Right renal pelvis (tissue), 4 donors: Measurements from ENCODE around the gene TRIM41. TPM values are rescaled to one million over a fixed set of nuclear protein-coding genes. Genes with fewer than 3 reads are reported as not detected.

Experiments
- DNase-seq, 4 donors: peaks; one replicate each; pipeline ENCODE4 v3.0.0-alpha.2; 2013; ENCODE audit warnings: low read depth in 4 of 4, low spot score in 3 of 4, missing footprints in 1 of 4
- polyA plus RNA-seq, 4 donors: library from polyadenylated mRNA; unstranded; fragments of 120-200 nt; gene quantifications; one replicate each; pipeline ENCODE4 v1.2.1, GENCODE V29; 2013; ENCODE audit not compliant: insufficient read length in 4 of 4

The TRIM41 gene
- polyA plus RNA-seq, 4 donors = 32.1 to 36.3 (median 32.9) TPM

GRCh38 chr5:181229996-181230395 lies 6.9 kb downstream of the TRIM41 start:
- DNase-seq = no peak

DNA sequence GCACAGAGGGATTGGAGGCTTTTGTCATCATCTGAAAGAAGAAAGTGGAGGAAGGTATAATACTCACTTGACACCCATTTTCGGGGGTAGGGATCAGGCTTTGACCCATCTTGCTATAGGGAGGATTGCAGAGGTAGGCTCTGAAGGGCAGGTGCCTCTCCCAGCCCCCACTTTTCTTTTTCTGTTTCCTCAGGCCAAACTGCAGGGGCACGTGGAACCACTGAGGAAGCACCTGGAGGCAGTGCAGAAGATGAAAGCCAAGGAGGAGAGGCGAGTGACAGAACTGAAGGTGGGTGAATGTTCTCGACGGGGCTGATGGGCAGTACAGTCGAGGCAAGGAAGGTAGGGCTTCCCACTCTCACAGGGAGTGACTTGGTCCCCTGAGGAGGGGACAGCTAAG lies 7.5 kb downstream of the TRIM41 start:
- no peak for DNase-seq

DNA sequence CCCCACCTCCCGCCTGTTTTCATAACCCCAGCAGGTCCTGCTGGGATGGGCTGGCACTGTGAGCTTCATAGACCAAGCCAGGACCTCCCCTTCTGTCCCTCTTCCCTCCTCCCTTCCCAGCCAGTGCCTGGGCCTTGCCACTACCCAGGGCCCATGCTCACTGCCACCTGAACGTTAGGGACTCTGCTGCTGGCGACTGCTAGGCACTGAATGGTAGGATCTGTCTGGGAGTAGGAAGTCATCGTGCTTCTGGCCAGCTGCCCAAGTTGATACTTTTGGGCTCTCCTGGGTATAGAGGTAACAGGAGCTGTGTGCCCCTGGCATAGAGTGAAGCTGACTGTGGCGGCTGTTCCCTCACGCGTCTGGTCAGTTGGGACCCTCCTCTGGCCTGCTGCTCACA lies 8.4 kb downstream of the TRIM41 start:
- DNase-seq = no peak

DNA sequence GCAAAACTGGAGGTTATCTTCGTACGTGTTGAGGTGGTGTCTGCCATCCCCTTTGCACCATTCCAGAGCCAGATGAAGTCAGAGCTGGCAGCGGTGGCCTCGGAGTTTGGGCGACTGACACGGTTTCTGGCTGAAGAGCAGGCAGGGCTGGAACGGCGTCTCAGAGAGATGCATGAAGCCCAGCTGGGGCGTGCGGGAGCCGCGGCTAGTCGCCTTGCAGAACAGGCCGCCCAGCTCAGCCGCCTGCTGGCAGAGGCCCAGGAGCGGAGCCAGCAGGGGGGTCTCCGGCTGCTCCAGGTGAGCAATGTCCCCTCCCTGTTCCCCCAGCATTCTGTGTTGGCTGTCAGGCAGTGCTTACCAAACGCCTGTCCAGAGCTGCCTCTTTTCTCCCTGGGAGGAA lies 9.5 kb downstream of the TRIM41 start:
- no peak for DNase-seq

- DNase-seq = no peak
Observed at GRCh38 chr5:181233088-181233800, 10.2 kb downstream of the TRIM41 start.

DNA sequence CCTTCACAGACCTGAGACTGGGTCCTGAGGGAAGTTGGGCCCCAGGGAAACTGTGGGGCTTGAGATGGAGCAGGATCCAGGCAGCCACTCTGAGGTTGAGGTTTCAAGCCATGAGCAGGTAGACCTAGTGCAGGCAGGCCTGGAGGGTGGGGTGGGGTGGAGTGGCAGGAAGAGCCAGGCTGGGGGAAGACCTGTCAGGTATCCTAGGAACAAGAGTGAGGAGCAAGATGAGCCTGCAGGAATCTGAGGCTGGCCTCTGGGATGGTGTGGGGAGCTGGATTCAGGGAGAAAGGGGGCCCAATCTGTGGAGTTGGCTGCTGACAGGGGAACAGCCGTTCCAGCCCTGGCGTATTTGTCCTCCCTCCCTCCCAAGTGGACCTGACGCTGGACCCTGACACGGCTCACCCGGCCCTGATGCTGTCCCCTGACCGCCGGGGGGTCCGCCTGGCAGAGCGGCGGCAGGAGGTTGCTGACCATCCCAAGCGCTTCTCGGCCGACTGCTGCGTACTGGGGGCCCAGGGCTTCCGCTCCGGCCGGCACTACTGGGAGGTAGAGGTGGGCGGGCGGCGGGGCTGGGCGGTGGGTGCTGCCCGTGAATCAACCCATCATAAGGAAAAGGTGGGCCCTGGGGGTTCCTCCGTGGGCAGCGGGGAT lies 10.8 kb downstream of the TRIM41 start:
- DNase-seq = no peak

- no peak for DNase-seq
Observed at GRCh38 chr5:181234455-181235306, 11.6 kb downstream of the TRIM41 start.

DNA sequence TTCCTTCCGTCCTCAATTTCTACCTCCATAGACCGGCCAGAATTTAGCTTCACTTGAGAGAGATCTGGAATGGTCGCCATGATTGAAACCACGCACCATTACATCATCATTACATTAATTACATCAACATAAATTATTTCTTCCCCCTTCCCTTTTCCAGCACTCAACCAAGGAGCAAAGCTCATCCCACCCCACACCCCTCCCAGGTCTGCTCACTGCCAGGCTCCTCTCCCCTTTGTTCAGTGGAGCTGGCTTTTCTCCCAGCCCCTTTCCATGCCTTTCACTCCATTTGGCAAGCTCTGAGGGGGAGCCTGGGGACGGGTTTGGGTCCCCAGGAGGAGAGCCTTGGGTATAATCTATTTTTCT lies 12.2 kb downstream of the TRIM41 start:
- no peak for DNase-seq

DNA sequence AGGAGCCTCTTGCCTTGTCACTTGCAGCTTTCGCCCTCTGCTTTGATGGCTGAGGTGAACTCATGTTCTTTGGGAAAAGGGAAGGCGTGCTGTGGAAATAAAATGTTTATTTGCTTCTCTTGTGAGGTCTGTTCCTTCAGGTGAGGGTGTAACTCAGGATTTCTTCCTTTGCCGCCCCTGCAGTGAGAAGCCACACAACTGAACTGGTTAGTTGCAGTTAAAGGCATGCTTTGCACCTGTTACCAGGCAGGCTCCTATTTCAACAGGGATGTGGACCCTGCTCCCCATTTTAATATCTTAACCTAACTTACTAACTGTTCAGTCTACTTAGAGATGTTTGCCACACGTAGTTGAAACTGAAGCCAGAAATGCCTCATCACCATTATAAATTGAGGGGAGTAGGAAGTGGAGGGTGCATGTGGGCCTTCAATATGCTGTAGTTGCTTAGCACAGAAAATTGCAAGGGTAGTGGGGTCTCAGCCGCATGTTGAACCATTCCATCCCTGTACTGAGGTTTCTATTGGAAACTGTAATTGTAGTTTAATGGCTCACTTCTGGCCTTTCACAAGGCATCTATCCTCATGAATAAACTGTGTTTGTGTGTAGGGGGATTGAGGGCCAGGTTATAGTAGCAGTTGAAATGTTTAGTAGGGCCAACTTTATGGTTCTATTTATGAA lies 12.7 kb downstream of the TRIM41 start:
- no peak for DNase-seq

DNA sequence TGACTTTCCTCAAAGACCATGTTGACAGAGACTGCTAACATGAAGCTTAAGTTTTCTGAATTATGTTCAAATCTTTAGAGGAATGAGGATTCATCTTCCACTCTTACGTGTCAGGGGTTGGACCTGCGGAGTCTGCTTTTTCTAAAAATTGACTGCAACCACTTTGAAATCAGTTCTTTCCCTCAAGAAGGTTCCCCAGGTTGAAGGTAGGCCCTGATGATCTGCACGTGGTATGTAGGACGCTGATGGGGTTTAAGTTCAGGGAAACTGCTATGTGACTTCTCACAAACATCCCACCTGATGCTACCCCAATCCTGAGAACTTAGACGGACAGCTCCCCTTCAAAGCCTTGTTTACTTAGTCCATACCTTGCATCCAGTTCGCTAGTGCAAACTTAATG lies 13.4 kb downstream of the TRIM41 start:
- DNase-seq = no peak

GRCh38 chr5:181236954-181237641 lies 14.0 kb downstream of the TRIM41 start:
- no peak for DNase-seq

GRCh38 chr5:181237729-181238385 lies 14.8 kb downstream of the TRIM41 start:
- no peak for DNase-seq

- DNase-seq = no peak
Observed at GRCh38 chr5:181239062-181239663, 16.1 kb downstream of the TRIM41 start.

DNA sequence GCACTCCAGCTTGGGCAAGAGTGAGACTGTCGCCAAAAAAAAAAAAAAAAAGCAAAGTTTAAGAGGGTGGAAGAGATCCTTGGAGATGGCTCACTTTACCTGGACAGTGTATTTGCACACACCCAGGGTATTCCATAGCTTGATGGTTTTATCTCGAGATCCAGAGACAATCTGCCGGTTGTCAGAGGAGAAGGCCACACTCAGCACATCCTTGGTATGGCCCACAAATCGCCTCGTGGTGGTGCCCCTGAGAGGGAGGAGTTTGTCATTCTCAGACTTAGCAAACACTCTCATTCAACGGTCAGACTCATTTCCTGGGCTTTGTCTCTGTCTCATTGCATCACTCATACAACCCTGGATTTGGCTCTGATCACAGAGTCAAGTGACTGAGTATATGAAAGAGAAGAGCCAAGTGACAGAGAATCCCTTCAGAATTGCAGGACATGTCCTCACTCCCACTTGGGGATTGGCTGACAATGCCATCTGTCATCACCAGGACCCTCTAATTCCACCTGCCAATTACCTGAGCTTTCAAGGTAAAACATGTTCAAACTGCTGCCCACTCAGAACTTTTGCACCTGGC lies 18.4 kb downstream of the TRIM41 start:
- DNase-seq = no peak

DNA sequence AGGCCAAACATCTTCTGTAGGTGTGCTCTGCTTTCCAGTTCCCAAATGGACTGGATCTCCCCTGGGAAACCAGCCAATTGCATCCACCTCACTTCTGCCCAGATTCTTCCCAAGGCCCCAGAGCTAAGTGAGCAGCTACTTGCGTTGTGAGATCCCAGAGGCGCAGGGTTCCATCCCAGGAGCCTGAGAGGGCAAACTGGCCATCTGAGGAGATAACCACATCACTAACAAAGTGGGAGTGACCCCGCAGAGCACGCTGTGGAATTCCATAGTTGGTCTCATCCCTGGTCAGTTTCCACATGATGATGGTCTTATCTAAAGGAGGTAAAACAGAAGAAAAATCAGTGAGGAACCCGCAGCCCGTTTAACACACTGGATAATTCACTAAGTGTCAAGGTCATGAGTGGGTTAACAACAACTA lies 19.0 kb downstream of the TRIM41 start:
- DNase-seq = no peak

GRCh38 chr5:181243018-181243563 lies 20.0 kb downstream of the TRIM41 start:
- no peak for DNase-seq

DNA sequence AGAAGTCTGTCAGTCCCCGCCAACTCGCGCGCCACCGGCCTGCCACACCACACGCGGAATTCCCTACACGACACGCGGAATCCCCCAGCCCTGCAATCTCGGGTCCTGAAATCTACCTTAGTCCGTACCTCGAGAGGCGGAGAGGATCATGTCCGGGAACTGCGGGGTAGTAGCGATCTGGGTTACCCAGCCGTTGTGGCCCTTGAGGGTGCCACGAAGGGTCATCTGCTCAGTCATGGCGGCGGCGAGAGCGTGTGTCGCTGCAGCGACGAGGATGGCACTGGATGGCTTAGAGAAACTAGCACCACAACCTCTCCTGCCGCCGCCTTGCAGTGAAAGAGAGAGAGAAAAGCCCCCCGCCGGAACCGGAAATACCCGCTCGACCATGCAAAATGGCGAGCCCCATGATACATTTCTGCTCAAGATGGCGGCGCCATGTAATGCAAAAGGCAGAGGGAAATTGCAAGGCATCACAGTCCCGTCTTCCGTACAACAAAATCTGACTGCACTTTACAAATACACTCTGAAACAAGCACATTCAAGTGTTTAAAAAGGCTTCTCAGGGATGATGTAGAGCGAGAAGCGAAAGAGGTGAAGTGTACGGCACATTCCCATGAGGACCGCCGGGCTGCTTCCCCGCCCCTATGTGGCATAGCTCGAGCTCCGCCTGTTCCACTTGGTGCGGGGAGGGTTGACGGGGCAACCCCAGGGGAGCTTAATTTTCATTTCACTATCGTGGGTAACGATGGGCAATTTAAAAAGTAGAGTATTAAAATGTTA lies 20.7 kb downstream of the TRIM41 start, which contains the start of gene RACK1:
TSS of gene RACK1 (minus strand) at position 343 of the 780 bp plus-strand sequence. CDS start at position 237, 106 bp downstream.
- peak in 3 of 4 donors; percentile 87 to 96 (median 89) for DNase-seq
